ENCODE data around the gene GNAQ.

GNAQ gene

GRCh38 chr9:77679088-77679487, 352.5 kb downstream of the GNAQ start:
- H3K27ac ChIP-seq: no peak overlapping the region
- TF ChIP-seq ZFX (IDR thresholded peaks at IDR 0.05) (no peak), CTCF (conservative IDR thresholded peaks at IDR 0.05) (no peak)

GRCh38 chr9:77677957-77678535, 353.6 kb downstream of the GNAQ start:
- no peak overlapping the region for H3K27ac ChIP-seq
- no peak for TF ChIP-seq CTCF (conservative IDR thresholded peaks at IDR 0.05)
- TF ChIP-seq ZFX (IDR thresholded peaks at IDR 0.05): no peak

- TF ChIP-seq ZFX (IDR thresholded peaks at IDR 0.05) (no peak), CTCF (conservative IDR thresholded peaks at IDR 0.05) (no peak)
- H3K27ac ChIP-seq: no peak overlapping the region
Measured at GRCh38 chr9:77677397-77677796, 354.2 kb downstream of the GNAQ start.

GRCh38 chr9:77673941-77674791, 357.4 kb downstream of the GNAQ start:
- no peak for TF ChIP-seq CTCF (conservative IDR thresholded peaks at IDR 0.05)
- no peak for TF ChIP-seq ZFX (IDR thresholded peaks at IDR 0.05)
- H3K27ac ChIP-seq: no peak overlapping the region

GRCh38 chr9:77672183-77672582, 359.4 kb downstream of the GNAQ start:
- no peak for TF ChIP-seq CTCF (conservative IDR thresholded peaks at IDR 0.05)
- no peak for TF ChIP-seq ZFX (IDR thresholded peaks at IDR 0.05)
- H3K27ac ChIP-seq: no peak overlapping the region

GRCh38 chr9:77667151-77667550, 364.5 kb downstream of the GNAQ start:
- H3K27ac ChIP-seq: no peak overlapping the region
- no peak for TF ChIP-seq ZFX (IDR thresholded peaks at IDR 0.05)
- TF ChIP-seq CTCF (conservative IDR thresholded peaks at IDR 0.05): no peak
